ENCODE results near the gene SOST.

SOST gene

DNA sequence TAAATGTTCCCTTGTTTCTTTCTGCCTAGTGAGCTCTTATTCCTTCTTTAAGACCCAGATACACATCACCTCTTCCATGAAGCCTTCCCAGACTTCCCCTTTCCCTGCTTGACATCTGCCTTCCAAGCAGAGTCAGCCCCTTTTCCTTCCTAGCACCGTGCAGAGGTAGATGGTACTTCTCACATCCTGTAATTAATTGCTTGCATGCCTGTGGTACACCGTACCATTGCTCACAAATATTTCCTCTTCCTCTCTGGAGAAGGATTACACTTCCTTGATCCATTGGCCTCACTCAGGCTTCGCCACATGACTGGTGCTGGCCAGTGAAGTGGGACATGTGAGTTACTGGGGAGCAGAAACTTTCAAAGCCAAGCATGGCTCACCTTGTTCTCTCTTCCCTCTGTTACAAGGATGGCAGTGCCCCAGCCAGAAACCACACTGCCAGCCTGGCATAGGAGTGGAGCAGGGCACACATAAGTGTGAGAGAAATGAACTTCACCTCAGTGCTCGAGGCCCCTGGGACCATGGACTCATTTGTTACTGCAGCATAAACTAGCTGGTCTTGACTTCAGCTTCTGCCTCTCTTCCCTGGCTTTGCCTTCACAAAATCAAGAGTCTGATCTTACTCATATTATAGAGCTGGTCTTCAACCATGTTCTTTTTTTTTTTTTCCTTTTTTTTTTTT, 44.0 kb downstream of the SOST start:
- TF ChIP-seq ARNTL (CRISPR knock-in tag; IDR thresholded peaks at IDR 0.05; ENCODE audit: borderline replicate concordance, low read depth) = no peak
- TF ChIP-seq ZFP3 (CRISPR knock-in tag; IDR thresholded peaks at IDR 0.05) = peak; percentile 99
- TF ChIP-seq PPARA (CRISPR knock-in tag; IDR thresholded peaks at IDR 0.05; ENCODE audit: borderline replicate concordance) = no peak
- no peak for TF ChIP-seq TCF4 (CRISPR knock-in tag; IDR thresholded peaks at IDR 0.05; ENCODE audit: borderline replicate concordance)
- peak; percentile 52 for ATAC-seq

- peak; percentile 92 for ATAC-seq
- TF ChIP-seq ZC3H10 (CRISPR knock-in tag; IDR thresholded peaks at IDR 0.05) (no peak), TCF4 (CRISPR knock-in tag; IDR thresholded peaks at IDR 0.05; ENCODE audit: borderline replicate concordance) (no peak), ZNF8 (CRISPR knock-in tag; IDR thresholded peaks at IDR 0.05) (no peak), RARB (CRISPR knock-in tag; IDR thresholded peaks at IDR 0.05) (no peak)
These were observed 45.0 kb downstream of the SOST start for GRCh38 chr17:43713494-43714162.

- no peak for TF ChIP-seq TCF4 (CRISPR knock-in tag; IDR thresholded peaks at IDR 0.05; ENCODE audit: borderline replicate concordance)
- TF ChIP-seq RARB (CRISPR knock-in tag; IDR thresholded peaks at IDR 0.05) = no peak
- TF ChIP-seq ZNF8 (CRISPR knock-in tag; IDR thresholded peaks at IDR 0.05) = no peak
- TF ChIP-seq SNAI2 (CRISPR knock-in tag; IDR thresholded peaks at IDR 0.05) = no peak
- no peak for TF ChIP-seq CSDC2 (CRISPR knock-in tag; IDR thresholded peaks at IDR 0.05)
- no peak for TF ChIP-seq ZNF70 (CRISPR knock-in tag; IDR thresholded peaks at IDR 0.05)
- no peak for TF ChIP-seq PPARA (CRISPR knock-in tag; IDR thresholded peaks at IDR 0.05; ENCODE audit: borderline replicate concordance)
- TF ChIP-seq, protein P1, sequence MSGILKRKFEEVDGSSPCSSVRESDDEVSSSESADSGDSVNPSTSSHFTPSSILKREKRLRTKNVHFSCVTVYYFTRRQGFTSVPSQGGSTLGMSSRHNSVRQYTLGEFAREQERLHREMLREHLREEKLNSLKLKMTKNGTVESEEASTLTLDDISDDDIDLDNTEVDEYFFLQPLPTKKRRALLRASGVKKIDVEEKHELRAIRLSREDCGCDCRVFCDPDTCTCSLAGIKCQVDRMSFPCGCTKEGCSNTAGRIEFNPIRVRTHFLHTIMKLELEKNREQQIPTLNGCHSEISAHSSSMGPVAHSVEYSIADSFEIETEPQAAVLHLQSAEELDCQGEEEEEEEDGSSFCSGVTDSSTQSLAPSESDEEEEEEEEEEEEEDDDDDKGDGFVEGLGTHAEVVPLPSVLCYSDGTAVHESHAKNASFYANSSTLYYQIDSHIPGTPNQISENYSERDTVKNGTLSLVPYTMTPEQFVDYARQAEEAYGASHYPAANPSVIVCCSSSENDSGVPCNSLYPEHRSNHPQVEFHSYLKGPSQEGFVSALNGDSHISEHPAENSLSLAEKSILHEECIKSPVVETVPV (CRISPR knock-in tag; IDR thresholded peaks at IDR 0.05) = no peak
- no peak for TF ChIP-seq POU6F1 (CRISPR knock-in tag; IDR thresholded peaks at IDR 0.05; ENCODE audit: borderline replicate concordance, low read depth)
- TF ChIP-seq, protein P2, sequence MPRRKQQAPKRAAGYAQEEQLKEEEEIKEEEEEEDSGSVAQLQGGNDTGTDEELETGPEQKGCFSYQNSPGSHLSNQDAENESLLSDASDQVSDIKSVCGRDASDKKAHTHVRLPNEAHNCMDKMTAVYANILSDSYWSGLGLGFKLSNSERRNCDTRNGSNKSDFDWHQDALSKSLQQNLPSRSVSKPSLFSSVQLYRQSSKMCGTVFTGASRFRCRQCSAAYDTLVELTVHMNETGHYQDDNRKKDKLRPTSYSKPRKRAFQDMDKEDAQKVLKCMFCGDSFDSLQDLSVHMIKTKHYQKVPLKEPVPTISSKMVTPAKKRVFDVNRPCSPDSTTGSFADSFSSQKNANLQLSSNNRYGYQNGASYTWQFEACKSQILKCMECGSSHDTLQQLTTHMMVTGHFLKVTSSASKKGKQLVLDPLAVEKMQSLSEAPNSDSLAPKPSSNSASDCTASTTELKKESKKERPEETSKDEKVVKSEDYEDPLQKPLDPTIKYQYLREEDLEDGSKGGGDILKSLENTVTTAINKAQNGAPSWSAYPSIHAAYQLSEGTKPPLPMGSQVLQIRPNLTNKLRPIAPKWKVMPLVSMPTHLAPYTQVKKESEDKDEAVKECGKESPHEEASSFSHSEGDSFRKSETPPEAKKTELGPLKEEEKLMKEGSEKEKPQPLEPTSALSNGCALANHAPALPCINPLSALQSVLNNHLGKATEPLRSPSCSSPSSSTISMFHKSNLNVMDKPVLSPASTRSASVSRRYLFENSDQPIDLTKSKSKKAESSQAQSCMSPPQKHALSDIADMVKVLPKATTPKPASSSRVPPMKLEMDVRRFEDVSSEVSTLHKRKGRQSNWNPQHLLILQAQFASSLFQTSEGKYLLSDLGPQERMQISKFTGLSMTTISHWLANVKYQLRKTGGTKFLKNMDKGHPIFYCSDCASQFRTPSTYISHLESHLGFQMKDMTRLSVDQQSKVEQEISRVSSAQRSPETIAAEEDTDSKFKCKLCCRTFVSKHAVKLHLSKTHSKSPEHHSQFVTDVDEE (CRISPR knock-in tag; IDR thresholded peaks at IDR 0.05) = no peak
- ATAC-seq = no peak
These were observed 46.2 kb downstream of the SOST start for GRCh38 chr17:43712397-43712796.

- TF ChIP-seq TCF4 (CRISPR knock-in tag; IDR thresholded peaks at IDR 0.05; ENCODE audit: borderline replicate concordance) = no peak
- TF ChIP-seq PPARA (CRISPR knock-in tag; IDR thresholded peaks at IDR 0.05; ENCODE audit: borderline replicate concordance) = no peak
- TF ChIP-seq OSR1 (CRISPR knock-in tag; IDR thresholded peaks at IDR 0.05) = no peak
- TF ChIP-seq CSDC2 (CRISPR knock-in tag; IDR thresholded peaks at IDR 0.05) = no peak
- TF ChIP-seq, protein P2 (CRISPR knock-in tag; IDR thresholded peaks at IDR 0.05) = no peak
- TF ChIP-seq ZNF8 (CRISPR knock-in tag; IDR thresholded peaks at IDR 0.05) = no peak
- TF ChIP-seq SNAI2 (CRISPR knock-in tag; IDR thresholded peaks at IDR 0.05) = no peak
- TF ChIP-seq ZFP3 (CRISPR knock-in tag; IDR thresholded peaks at IDR 0.05) = no peak
- TF ChIP-seq, protein P3, sequence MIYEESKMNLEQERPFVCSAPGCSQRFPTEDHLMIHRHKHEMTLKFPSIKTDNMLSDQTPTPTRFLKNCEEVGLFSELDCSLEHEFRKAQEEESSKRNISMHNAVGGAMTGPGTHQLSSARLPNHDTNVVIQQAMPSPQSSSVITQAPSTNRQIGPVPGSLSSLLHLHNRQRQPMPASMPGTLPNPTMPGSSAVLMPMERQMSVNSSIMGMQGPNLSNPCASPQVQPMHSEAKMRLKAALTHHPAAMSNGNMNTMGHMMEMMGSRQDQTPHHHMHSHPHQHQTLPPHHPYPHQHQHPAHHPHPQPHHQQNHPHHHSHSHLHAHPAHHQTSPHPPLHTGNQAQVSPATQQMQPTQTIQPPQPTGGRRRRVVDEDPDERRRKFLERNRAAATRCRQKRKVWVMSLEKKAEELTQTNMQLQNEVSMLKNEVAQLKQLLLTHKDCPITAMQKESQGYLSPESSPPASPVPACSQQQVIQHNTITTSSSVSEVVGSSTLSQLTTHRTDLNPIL (CRISPR knock-in tag; IDR thresholded peaks at IDR 0.05; ENCODE audit: low read depth) = no peak
- no peak for TF ChIP-seq ZC3H10 (CRISPR knock-in tag; IDR thresholded peaks at IDR 0.05)
- TF ChIP-seq ZNF70 (CRISPR knock-in tag; IDR thresholded peaks at IDR 0.05) = no peak
- TF ChIP-seq PATZ1 (CRISPR knock-in tag; IDR thresholded peaks at IDR 0.05; ENCODE audit: borderline replicate concordance) = no peak
- TF ChIP-seq ZFP30 (CRISPR knock-in tag; IDR thresholded peaks at IDR 0.05) = no peak
- TF ChIP-seq BACH2 (CRISPR knock-in tag; IDR thresholded peaks at IDR 0.05; ENCODE audit: borderline replicate concordance) = no peak
- no peak for TF ChIP-seq ISL1 (CRISPR knock-in tag; IDR thresholded peaks at IDR 0.05)
- ATAC-seq = no peak
These were observed 48.5 kb downstream of the SOST start for GRCh38 chr17:43710101-43710500.
